Measurements from ENCODE around the gene TRAIP. TPM values are rescaled to one million over a fixed set of nuclear protein-coding genes. Genes with fewer than 3 reads are reported as not detected.

The TRAIP gene
- total and polyA plus RNA-seq, 8 donors = 2.4 to 15.1 (median 11.7) TPM

DNA sequence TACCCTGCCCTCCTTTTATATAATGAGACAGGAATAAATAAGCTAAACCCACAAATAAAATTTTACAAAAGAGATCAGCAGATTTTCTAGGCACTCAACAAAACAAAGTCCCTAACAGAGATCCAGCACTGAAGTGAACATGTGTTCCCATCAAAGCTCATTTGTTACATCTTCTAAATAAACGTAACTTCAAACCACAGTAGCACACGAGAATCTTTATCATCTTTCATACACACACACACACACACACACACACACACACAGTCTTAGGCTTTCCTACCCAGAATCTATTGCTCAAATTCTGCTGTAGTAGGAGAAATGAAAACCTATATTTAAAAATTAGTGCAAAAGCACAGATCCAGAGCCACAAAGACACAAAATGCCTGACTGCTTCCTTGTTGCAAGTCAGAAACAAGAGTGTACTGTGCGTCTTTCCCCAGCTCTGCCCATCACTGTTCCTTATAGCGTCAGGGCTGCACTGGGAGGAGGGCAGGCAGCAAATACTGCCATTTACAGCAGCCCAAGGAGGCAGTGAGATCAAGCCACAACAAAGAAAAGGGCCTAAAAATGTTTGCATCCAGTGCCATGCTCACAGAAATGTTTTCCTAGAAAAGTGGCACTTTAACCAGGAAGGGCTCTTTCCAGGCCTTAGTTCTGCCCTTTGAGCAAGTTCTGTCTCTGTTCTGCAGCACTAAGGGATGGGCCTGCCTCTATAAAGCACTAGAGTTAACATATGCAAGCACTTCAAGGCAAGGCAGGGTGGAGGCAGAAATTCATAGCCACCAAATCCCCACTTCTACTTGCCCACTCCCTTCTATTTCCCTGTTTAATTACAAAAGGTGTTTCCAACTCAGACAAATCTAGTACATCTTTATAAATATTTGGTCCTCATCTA, 76.0 kb downstream of the TRAIP start:
- intact Hi-C loops (cut with DNase I) = no loop called here
- peak; percentile 77 for ATAC-seq
- H3K4me3 ChIP-seq = no peak overlapping the region
- TF ChIP-seq CTCF (IDR thresholded peaks at IDR 0.05) = no peak
- no peaks in the 10 kb centered on the region for H3K27me3 ChIP-seq
- no peak for DNase-seq
- H3K27ac ChIP-seq = no peak overlapping the region
- peaks cover 8 to 44% of the 10 kb centered on the region in 2 donors for H3K4me1 ChIP-seq
- H3K9me3 ChIP-seq = no peaks in the 10 kb centered on the region
- peaks cover 0 to 51% of the 10 kb centered on the region in 2 donors for H3K36me3 ChIP-seq

GRCh38 chr3:49779358-49780079, 76.8 kb downstream of the TRAIP start:
- Histone ChIP-seq H3K27ac (no peak overlapping the region), H3K4me1 (peaks cover under 1 to 36% of the 10 kb centered on the region in 2 donors), H3K4me3 (no peak overlapping the region), H3K27me3 (no peaks in the 10 kb centered on the region), H3K36me3 (peaks cover 0 to 51% of the 10 kb centered on the region in 2 donors), H3K9me3 (no peaks in the 10 kb centered on the region)
- intact Hi-C loops (cut with DNase I) = no loop called here
- ATAC-seq (no peak), DNase-seq (no peak)
- no peak for TF ChIP-seq CTCF (IDR thresholded peaks at IDR 0.05)

Small RNAs within 50 kb of the gene (microRNA-seq; reads per million reads assigned to microRNA genes)
- 0.50 to 0.82 reads per million in 2 donors for gene MIR5193

Other genes with a start within 250 kb of the TRAIP start
- 100 to 1,000 TPM; 121 to 122 TPM for gene APEH, start 182.2 kb downstream of the TRAIP start, total RNA-seq
- gene APEH, start 182.2 kb downstream of the TRAIP start, polyA plus RNA-seq (ENCODE audit: insufficient read length in 6 of 6) = 100 to 1,000 TPM in 3 of 6 donors, 10 to 100 TPM in 3; 88.6 to 108 (median 99.8) TPM
- gene MST1, start 167.1 kb downstream of the TRAIP start, total RNA-seq = 10 to 100 TPM; 12.5 to 19.1 TPM
- gene MST1, start 167.1 kb downstream of the TRAIP start, polyA plus RNA-seq (ENCODE audit: insufficient read length in 6 of 6) = 10 to 100 TPM; 31.0 to 59.7 (median 39.8) TPM
- gene RNF123, start 167.0 kb downstream of the TRAIP start, total RNA-seq = 10 to 100 TPM; 40.9 to 45.0 TPM
- 10 to 100 TPM; 21.8 to 33.1 (median 30.4) TPM for gene RNF123, start 167.0 kb downstream of the TRAIP start, polyA plus RNA-seq (ENCODE audit: insufficient read length in 6 of 6)
- gene AMIGO3, start 136.9 kb downstream of the TRAIP start, total RNA-seq = under 1 TPM in 1 of 2 donors, not detected in 1; 0.47 TPM
- gene AMIGO3, start 136.9 kb downstream of the TRAIP start, polyA plus RNA-seq (ENCODE audit: insufficient read length in 6 of 6) = 1 to 10 TPM in 5 of 6 donors, under 1 TPM in 1; 0.54 to 2.4 (median 1.9) TPM
- gene GMPPB, start 132.6 kb downstream of the TRAIP start, total RNA-seq = 10 to 100 TPM; 41.0 to 69.5 TPM
- gene GMPPB, start 132.6 kb downstream of the TRAIP start, polyA plus RNA-seq (ENCODE audit: insufficient read length in 6 of 6) = 10 to 100 TPM; 11.0 to 19.8 (median 12.6) TPM
- gene IP6K1, start 70.0 kb downstream of the TRAIP start, total RNA-seq = 10 to 100 TPM; 42.1 to 42.7 TPM
- gene IP6K1, start 70.0 kb downstream of the TRAIP start, polyA plus RNA-seq (ENCODE audit: insufficient read length in 6 of 6) = 10 to 100 TPM; 31.8 to 51.2 (median 47.3) TPM
- gene CDHR4, start 56.7 kb downstream of the TRAIP start, total RNA-seq = 1 to 10 TPM in 1 of 2 donors, under 1 TPM in 1; 0.20 to 6.1 TPM
- 1 to 10 TPM in 5 of 6 donors, under 1 TPM in 1; 0.56 to 6.5 (median 3.8) TPM for gene CDHR4, start 56.7 kb downstream of the TRAIP start, polyA plus RNA-seq (ENCODE audit: insufficient read length in 6 of 6)
- gene INKA1, start 53.3 kb downstream of the TRAIP start, total RNA-seq = 1 to 10 TPM; 3.7 to 6.3 TPM
- gene INKA1, start 53.3 kb downstream of the TRAIP start, polyA plus RNA-seq (ENCODE audit: insufficient read length in 6 of 6) = 10 to 100 TPM; 10.4 to 18.9 (median 15.8) TPM
- gene UBA7, start 42.6 kb downstream of the TRAIP start, total RNA-seq = 100 to 1,000 TPM in 1 of 2 donors, 10 to 100 TPM in 1; 97.4 to 121 TPM
- 10 to 100 TPM; 60.9 to 97.6 (median 75.9) TPM for gene UBA7, start 42.6 kb downstream of the TRAIP start, polyA plus RNA-seq (ENCODE audit: insufficient read length in 6 of 6)
- gene CAMKV, start 13.3 kb upstream of the TRAIP start, total RNA-seq = not detected
- under 1 TPM in 3 of 6 donors, not detected in 3; 0.14 to 0.21 (median 0.14) TPM for gene CAMKV, start 13.3 kb upstream of the TRAIP start, polyA plus RNA-seq (ENCODE audit: insufficient read length in 6 of 6)
- gene MST1R, start 47.3 kb upstream of the TRAIP start, total RNA-seq = 10 to 100 TPM; 51.1 to 54.7 TPM
- gene MST1R, start 47.3 kb upstream of the TRAIP start, polyA plus RNA-seq (ENCODE audit: insufficient read length in 6 of 6) = 10 to 100 TPM in 1 of 6 donors, 1 to 10 TPM in 5; 6.0 to 10.0 (median 7.9) TPM
- gene MON1A, start 73.2 kb upstream of the TRAIP start, total RNA-seq = 10 to 100 TPM; 13.9 to 15.6 TPM
- 10 to 100 TPM in 5 of 6 donors, 1 to 10 TPM in 1; 8.5 to 15.0 (median 11.8) TPM for gene MON1A, start 73.2 kb upstream of the TRAIP start, polyA plus RNA-seq (ENCODE audit: insufficient read length in 6 of 6)
- gene RBM6, start 83.6 kb upstream of the TRAIP start, total RNA-seq = 10 to 100 TPM; 59.6 to 86.3 TPM
- gene RBM6, start 83.6 kb upstream of the TRAIP start, polyA plus RNA-seq (ENCODE audit: insufficient read length in 6 of 6) = 100 to 1,000 TPM; 142 to 232 (median 186) TPM
- 100 to 1,000 TPM; 117 to 129 TPM for gene RBM5, start 232.4 kb upstream of the TRAIP start, total RNA-seq
- gene RBM5, start 232.4 kb upstream of the TRAIP start, polyA plus RNA-seq (ENCODE audit: insufficient read length in 6 of 6) = 100 to 1,000 TPM; 367 to 525 (median 425) TPM